Measurements from ENCODE around the gene BUB1B. TPM values are rescaled to one million over a fixed set of nuclear protein-coding genes. Genes with fewer than 3 reads are reported as not detected.

Gene BUB1B
- total and polyA plus RNA-seq, 9 of the 15 experiments (the other 6 are each of a cell fraction or from before 2014, with no cell fraction given): 28.7 to 113 (median 82.2) TPM

- intact Hi-C loops (cut with micrococcal nuclease): no loop called here
- Histone ChIP-seq H3K4me3 (no peak overlapping the region), H3K9me3 (replicated peaks; ENCODE audit: control insufficient read depth, insufficient read depth, low read depth, low read length) (no peaks in the 10 kb centered on the region), H3K4me1 (replicated peaks in 1 of 2; ENCODE audit: control insufficient read depth in 2 of 2, insufficient read depth in 2 of 2, low read length in 2 of 2) (no peaks in the 10 kb centered on the region), H3K27me3 (ENCODE audit: control insufficient read depth in 2 of 2, insufficient read depth in 2 of 2, low read length in 2 of 2) (0 out of 5 replicates have a peak, but pooled peaks cover 0 to 3% of the 10 kb centered on the region in 2 experiments), H3K9ac (ENCODE audit: insufficient read depth in 1 of 2, low read depth in 2 of 2, low read length in 2 of 2) (no peak overlapping the region), H4K20me1 (replicated peaks; ENCODE audit: control insufficient read depth, insufficient read depth, low read length) (no peaks in the 10 kb centered on the region), H3K36me3 (ENCODE audit: control insufficient read depth, insufficient read depth, low read length) (no peaks in the 10 kb centered on the region), H2AFZ (ENCODE audit: low read depth, low read length) (no peak overlapping the region), H3K27ac (ENCODE audit: extremely low read depth, low read depth, low read length) (no peak overlapping the region), H3K4me2 (ENCODE audit: insufficient read depth, low read length) (no peak overlapping the region), H3K9me1 (ENCODE audit: control insufficient read depth, insufficient read depth, low read length) (no peaks in the 10 kb centered on the region), H3K79me2 (ENCODE audit: control insufficient read depth, insufficient read depth, low read length) (no peaks in the 10 kb centered on the region)
- BruUV-seq (replicated peaks): no TSS peak
- ATAC-seq: no peak
- POLR2A ChIA-PET: no interaction called here
- 25% methylated on average over 4 of the region's 4 CpGs for WGBS (ENCODE audit: insufficient coverage, low coverage, missing lambda C conversion rate)
- no peak for DNase-seq (ENCODE audit: extremely low read depth in 1 of 4, low spot score in 3 of 4)
- CTCF ChIA-PET (ENCODE audit: low intra/inter-chr PET ratio): no interaction called here
- in situ Hi-C loops (cut with MboI): no loop called here
- no peak for FAIRE-seq
- TF ChIP-seq ZNF79 (CRISPR knock-in tag; IDR thresholded peaks at IDR 0.05; ENCODE audit: low read depth) (no peak), NRF1 (conservative IDR thresholded peaks at IDR 0.05 in 1 of 2, IDR thresholded peaks at IDR 0.05 in 1 of 2) (no peak), ZBED1 (IDR thresholded peaks at IDR 0.05) (no peak), RREB1 (CRISPR knock-in tag; IDR thresholded peaks at IDR 0.05) (no peak), COPS2 (conservative IDR thresholded peaks at IDR 0.05) (no peak), ZNF232 (CRISPR knock-in tag; IDR thresholded peaks at IDR 0.05) (no peak), FOXA1 (IDR thresholded peaks at IDR 0.05; ENCODE audit: borderline replicate concordance) (no peak), JUND (IDR thresholded peaks at IDR 0.05; ENCODE audit: borderline replicate concordance, low read depth, low read length) (no peak), JUND (tag; IDR thresholded peaks at IDR 0.05; ENCODE audit: borderline replicate concordance, low read depth, low read length) (no peak), ZNF146 (CRISPR knock-in tag; IDR thresholded peaks at IDR 0.05; ENCODE audit: unreplicated experiment) (no peak), CSDE1 (IDR thresholded peaks at IDR 0.05) (no peak), NELFE (IDR thresholded peaks at IDR 0.05; ENCODE audit: insufficient read depth, insufficient read length) (no peak), EP300 (IDR thresholded peaks at IDR 0.05; ENCODE audit: low read length) (no peak), PTRF (tag; IDR thresholded peaks at IDR 0.05) (no peak)
- TF ChIP-seq, protein P1, sequence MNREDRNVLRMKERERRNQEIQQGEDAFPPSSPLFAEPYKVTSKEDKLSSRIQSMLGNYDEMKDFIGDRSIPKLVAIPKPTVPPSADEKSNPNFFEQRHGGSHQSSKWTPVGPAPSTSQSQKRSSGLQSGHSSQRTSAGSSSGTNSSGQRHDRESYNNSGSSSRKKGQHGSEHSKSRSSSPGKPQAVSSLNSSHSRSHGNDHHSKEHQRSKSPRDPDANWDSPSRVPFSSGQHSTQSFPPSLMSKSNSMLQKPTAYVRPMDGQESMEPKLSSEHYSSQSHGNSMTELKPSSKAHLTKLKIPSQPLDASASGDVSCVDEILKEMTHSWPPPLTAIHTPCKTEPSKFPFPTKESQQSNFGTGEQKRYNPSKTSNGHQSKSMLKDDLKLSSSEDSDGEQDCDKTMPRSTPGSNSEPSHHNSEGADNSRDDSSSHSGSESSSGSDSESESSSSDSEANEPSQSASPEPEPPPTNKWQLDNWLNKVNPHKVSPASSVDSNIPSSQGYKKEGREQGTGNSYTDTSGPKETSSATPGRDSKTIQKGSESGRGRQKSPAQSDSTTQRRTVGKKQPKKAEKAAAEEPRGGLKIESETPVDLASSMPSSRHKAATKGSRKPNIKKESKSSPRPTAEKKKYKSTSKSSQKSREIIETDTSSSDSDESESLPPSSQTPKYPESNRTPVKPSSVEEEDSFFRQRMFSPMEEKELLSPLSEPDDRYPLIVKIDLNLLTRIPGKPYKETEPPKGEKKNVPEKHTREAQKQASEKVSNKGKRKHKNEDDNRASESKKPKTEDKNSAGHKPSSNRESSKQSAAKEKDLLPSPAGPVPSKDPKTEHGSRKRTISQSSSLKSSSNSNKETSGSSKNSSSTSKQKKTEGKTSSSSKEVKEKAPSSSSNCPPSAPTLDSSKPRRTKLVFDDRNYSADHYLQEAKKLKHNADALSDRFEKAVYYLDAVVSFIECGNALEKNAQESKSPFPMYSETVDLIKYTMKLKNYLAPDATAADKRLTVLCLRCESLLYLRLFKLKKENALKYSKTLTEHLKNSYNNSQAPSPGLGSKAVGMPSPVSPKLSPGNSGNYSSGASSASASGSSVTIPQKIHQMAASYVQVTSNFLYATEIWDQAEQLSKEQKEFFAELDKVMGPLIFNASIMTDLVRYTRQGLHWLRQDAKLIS (CRISPR knock-in tag; IDR thresholded peaks at IDR 0.05): no peak
Observed at GRCh38 chr15:40149339-40149738, 11.5 kb upstream of the BUB1B start.

All from K562 (cell line).